ENCODE results near the gene LMF1. TPM values are rescaled to one million over a fixed set of nuclear protein-coding genes. Genes with fewer than 3 reads are reported as not detected.

LMF1 gene
- total RNA-seq, 1 experiment from 2014 or later, result 12.2 TPM

- H3K9me2 ChIP-seq (replicated peaks; ENCODE audit: insufficient read depth, low read length), result no peaks in the 10 kb centered on the region
- no peaks in the 10 kb centered on the region for H3K36me3 ChIP-seq (ENCODE audit: insufficient read depth, low read length)
- H3K27me3 ChIP-seq (ENCODE audit: low read length), result no peaks in the 10 kb centered on the region
- H2AFZ ChIP-seq (ENCODE audit: low read length), result no peak overlapping the region
- no peaks in the 10 kb centered on the region for H4K20me1 ChIP-seq (ENCODE audit: insufficient read depth, low read depth, low read length)
- no peak overlapping the region for H3K9ac ChIP-seq (ENCODE audit: low read length)
- DNase-seq, result no peak
- H3K4me2 ChIP-seq (ENCODE audit: low read depth, low read length, poor library complexity, severe bottlenecking), result no peak overlapping the region
- no peak overlapping the region for H3K27ac ChIP-seq (ENCODE audit: low read length)
- H3K9me3 ChIP-seq (ENCODE audit: low read length), result peaks cover 8% of the 10 kb centered on the region; the same call in 1 of the 2 replicates
- H3K4me1 ChIP-seq (ENCODE audit: low read length), result peaks cover 11% of the 10 kb centered on the region
- H3K79me2 ChIP-seq (ENCODE audit: low read length), result no peaks in the 10 kb centered on the region
- no peak overlapping the region for H3K4me3 ChIP-seq (ENCODE audit: low read length)
These were observed 51.1 kb downstream of the LMF1 start for GRCh38 chr16:919658-920050.

- DNase-seq, result no peak
- Histone ChIP-seq H3K4me3 (ENCODE audit: low read length) (no peak overlapping the region), H3K27ac (ENCODE audit: low read length) (no peak overlapping the region), H3K4me1 (ENCODE audit: low read length) (peaks cover 11% of the 10 kb centered on the region), H3K27me3 (ENCODE audit: low read length) (no peaks in the 10 kb centered on the region), H3K9me2 (replicated peaks; ENCODE audit: insufficient read depth, low read length) (no peaks in the 10 kb centered on the region), H3K79me2 (ENCODE audit: low read length) (no peaks in the 10 kb centered on the region), H3K36me3 (ENCODE audit: insufficient read depth, low read length) (no peaks in the 10 kb centered on the region), H3K9me3 (ENCODE audit: low read length) (peaks cover 8% of the 10 kb centered on the region; the same call in 1 of the 2 replicates), H4K20me1 (ENCODE audit: insufficient read depth, low read depth, low read length) (no peaks in the 10 kb centered on the region), H2AFZ (ENCODE audit: low read length) (no peak overlapping the region), H3K9ac (ENCODE audit: low read length) (no peak overlapping the region), H3K4me2 (ENCODE audit: low read depth, low read length, poor library complexity, severe bottlenecking) (no peak overlapping the region)
These were observed 51.8 kb downstream of the LMF1 start for GRCh38 chr16:918741-919657.

GRCh38 chr16:918068-918467 lies 52.7 kb downstream of the LMF1 start:
- Histone ChIP-seq H3K27me3 (ENCODE audit: low read length) (no peaks in the 10 kb centered on the region), H3K79me2 (ENCODE audit: low read length) (no peaks in the 10 kb centered on the region), H3K36me3 (ENCODE audit: insufficient read depth, low read length) (no peaks in the 10 kb centered on the region), H3K9me3 (ENCODE audit: low read length) (peaks cover 8% of the 10 kb centered on the region; the same call in 1 of the 2 replicates), H3K4me2 (ENCODE audit: low read depth, low read length, poor library complexity, severe bottlenecking) (no peak overlapping the region), H3K27ac (ENCODE audit: low read length) (no peak overlapping the region), H3K4me3 (ENCODE audit: low read length) (no peak overlapping the region), H3K9ac (ENCODE audit: low read length) (no peak overlapping the region), H4K20me1 (ENCODE audit: insufficient read depth, low read depth, low read length) (no peaks in the 10 kb centered on the region), H2AFZ (ENCODE audit: low read length) (no peak overlapping the region), H3K9me2 (replicated peaks; ENCODE audit: insufficient read depth, low read length) (no peaks in the 10 kb centered on the region), H3K4me1 (ENCODE audit: low read length) (peaks cover 11% of the 10 kb centered on the region)
- no peak for DNase-seq

- Histone ChIP-seq H2AFZ (ENCODE audit: low read length) (no peak overlapping the region), H4K20me1 (ENCODE audit: insufficient read depth, low read depth, low read length) (no peaks in the 10 kb centered on the region), H3K4me1 (ENCODE audit: low read length) (peaks cover 11% of the 10 kb centered on the region), H3K9me2 (replicated peaks; ENCODE audit: insufficient read depth, low read length) (no peaks in the 10 kb centered on the region), H3K9me3 (ENCODE audit: low read length) (peaks cover 8% of the 10 kb centered on the region; the same call in 1 of the 2 replicates), H3K27me3 (ENCODE audit: low read length) (no peaks in the 10 kb centered on the region), H3K79me2 (ENCODE audit: low read length) (no peaks in the 10 kb centered on the region), H3K27ac (ENCODE audit: low read length) (no peak overlapping the region), H3K4me3 (ENCODE audit: low read length) (no peak overlapping the region), H3K9ac (ENCODE audit: low read length) (no peak overlapping the region), H3K36me3 (ENCODE audit: insufficient read depth, low read length) (no peaks in the 10 kb centered on the region), H3K4me2 (ENCODE audit: low read depth, low read length, poor library complexity, severe bottlenecking) (no peak overlapping the region)
- no peak for DNase-seq
These were observed 53.2 kb downstream of the LMF1 start for GRCh38 chr16:917591-918061.

- DNase-seq, result no peak
- no peaks in the 10 kb centered on the region for H3K79me2 ChIP-seq (ENCODE audit: low read length)
These were observed 54.6 kb downstream of the LMF1 start for GRCh38 chr16:916035-916799.

GRCh38 chr16:915546-915945 lies 55.2 kb downstream of the LMF1 start:
- DNase-seq, result no peak
- Histone ChIP-seq H3K9me2 (replicated peaks; ENCODE audit: insufficient read depth, low read length) (no peaks in the 10 kb centered on the region), H2AFZ (ENCODE audit: low read length) (no peak overlapping the region), H3K4me3 (ENCODE audit: low read length) (no peak overlapping the region), H3K27me3 (ENCODE audit: low read length) (no peaks in the 10 kb centered on the region), H4K20me1 (ENCODE audit: insufficient read depth, low read depth, low read length) (no peaks in the 10 kb centered on the region), H3K9me3 (ENCODE audit: low read length) (peaks cover 8% of the 10 kb centered on the region; the same call in 1 of the 2 replicates), H3K9ac (ENCODE audit: low read length) (no peak overlapping the region), H3K36me3 (ENCODE audit: insufficient read depth, low read length) (no peaks in the 10 kb centered on the region), H3K4me1 (ENCODE audit: low read length) (peaks cover 4% of the 10 kb centered on the region), H3K79me2 (ENCODE audit: low read length) (no peaks in the 10 kb centered on the region), H3K27ac (ENCODE audit: low read length) (no peak overlapping the region), H3K4me2 (ENCODE audit: low read depth, low read length, poor library complexity, severe bottlenecking) (no peak overlapping the region)

More at GRCh38 chr16:916035-916799, 54.6 kb downstream of the LMF1 start:
- Histone ChIP-seq H3K4me1 (ENCODE audit: low read length) (peaks cover 11% of the 10 kb centered on the region), H3K4me2 (ENCODE audit: low read depth, low read length, poor library complexity, severe bottlenecking) (no peak overlapping the region), H3K4me3 (ENCODE audit: low read length) (no peak overlapping the region), H3K9me2 (replicated peaks; ENCODE audit: insufficient read depth, low read length) (no peaks in the 10 kb centered on the region), H3K9me3 (ENCODE audit: low read length) (peaks cover 8% of the 10 kb centered on the region; the same call in 1 of the 2 replicates), H4K20me1 (ENCODE audit: insufficient read depth, low read depth, low read length) (no peaks in the 10 kb centered on the region), H2AFZ (ENCODE audit: low read length) (no peak overlapping the region), H3K9ac (ENCODE audit: low read length) (no peak overlapping the region), H3K27me3 (ENCODE audit: low read length) (no peaks in the 10 kb centered on the region), H3K27ac (ENCODE audit: low read length) (no peak overlapping the region), H3K36me3 (ENCODE audit: insufficient read depth, low read length) (no peaks in the 10 kb centered on the region)

- Histone ChIP-seq H3K27ac (ENCODE audit: low read length) (no peak overlapping the region), H3K9ac (ENCODE audit: low read length) (no peak overlapping the region), H3K4me2 (ENCODE audit: low read depth, low read length, poor library complexity, severe bottlenecking) (no peak overlapping the region), H3K79me2 (ENCODE audit: low read length) (no peaks in the 10 kb centered on the region), H3K4me3 (ENCODE audit: low read length) (no peak overlapping the region), H4K20me1 (ENCODE audit: insufficient read depth, low read depth, low read length) (no peaks in the 10 kb centered on the region), H3K9me2 (replicated peaks; ENCODE audit: insufficient read depth, low read length) (no peaks in the 10 kb centered on the region), H3K9me3 (ENCODE audit: low read length) (peaks cover 9% of the 10 kb centered on the region; the same call in 1 of the 2 replicates), H3K4me1 (ENCODE audit: low read length) (no peaks in the 10 kb centered on the region), H2AFZ (ENCODE audit: low read length) (no peak overlapping the region), H3K27me3 (ENCODE audit: low read length) (no peaks in the 10 kb centered on the region), H3K36me3 (ENCODE audit: insufficient read depth, low read length) (no peaks in the 10 kb centered on the region; the same call in 1 of the 2 replicates)
- no peak for DNase-seq
These were observed 56.3 kb downstream of the LMF1 start for GRCh38 chr16:914440-914839.
